ENCODE data around the gene SMTN.
"Not testable (repeated sequence)": the region's sequence is repeated elsewhere in the genome, so short reads cannot be mapped to it uniquely, and the experiment has no call there.

Gene SMTN

GRCh38 chr22:31091106-31091975, 10.2 kb downstream of the SMTN start:
- no peak for DNase-seq

- no peak for DNase-seq
Measured at GRCh38 chr22:31092161-31092560, 11.0 kb downstream of the SMTN start.

GRCh38 chr22:31093086-31093850, 12.2 kb downstream of the SMTN start:
- DNase-seq: no peak

- no peak for DNase-seq
Measured at GRCh38 chr22:31094021-31094551, 13.0 kb downstream of the SMTN start.

- no peak for DNase-seq
Measured at GRCh38 chr22:31094741-31095140, 13.6 kb downstream of the SMTN start.

GRCh38 chr22:31095637-31096249, 14.6 kb downstream of the SMTN start:
- no peak for DNase-seq

- DNase-seq: no peak
Measured at GRCh38 chr22:31096657-31097279, 15.7 kb downstream of the SMTN start.

GRCh38 chr22:31097539-31097938, 16.4 kb downstream of the SMTN start:
- not testable (repeated sequence) for DNase-seq

- no peak for DNase-seq
Measured at GRCh38 chr22:31097941-31098631, 17.0 kb downstream of the SMTN start.

- no peak for DNase-seq
Measured at GRCh38 chr22:31098632-31099110, 17.6 kb downstream of the SMTN start.

- DNase-seq: no peak
Measured at GRCh38 chr22:31099386-31099785, 18.3 kb downstream of the SMTN start.

GRCh38 chr22:31099841-31100761, 19.0 kb downstream of the SMTN start:
- DNase-seq: no peak

- DNase-seq: no peak
Measured at GRCh38 chr22:31100762-31101525, 19.8 kb downstream of the SMTN start.

GRCh38 chr22:31102441-31103081, 21.4 kb downstream of the SMTN start:
- no peak for DNase-seq

GRCh38 chr22:31103111-31103510, 22.0 kb downstream of the SMTN start:
- DNase-seq: no peak

- DNase-seq: no peak
Measured at GRCh38 chr22:31103899-31104694, 23.0 kb downstream of the SMTN start.

GRCh38 chr22:31104869-31105268, 23.8 kb downstream of the SMTN start:
- no peak for DNase-seq

- no peak for DNase-seq
Measured at GRCh38 chr22:31105282-31105929, 24.3 kb downstream of the SMTN start.
